ENCODE measurements around the gene ANTKMT. TPM values are rescaled to one million over a fixed set of nuclear protein-coding genes. Genes with fewer than 3 reads are reported as not detected.

Gene ANTKMT
- total and polyA plus RNA-seq, 7 donors, result 18.6 to 53.1 (median 35.5) TPM

DNA sequence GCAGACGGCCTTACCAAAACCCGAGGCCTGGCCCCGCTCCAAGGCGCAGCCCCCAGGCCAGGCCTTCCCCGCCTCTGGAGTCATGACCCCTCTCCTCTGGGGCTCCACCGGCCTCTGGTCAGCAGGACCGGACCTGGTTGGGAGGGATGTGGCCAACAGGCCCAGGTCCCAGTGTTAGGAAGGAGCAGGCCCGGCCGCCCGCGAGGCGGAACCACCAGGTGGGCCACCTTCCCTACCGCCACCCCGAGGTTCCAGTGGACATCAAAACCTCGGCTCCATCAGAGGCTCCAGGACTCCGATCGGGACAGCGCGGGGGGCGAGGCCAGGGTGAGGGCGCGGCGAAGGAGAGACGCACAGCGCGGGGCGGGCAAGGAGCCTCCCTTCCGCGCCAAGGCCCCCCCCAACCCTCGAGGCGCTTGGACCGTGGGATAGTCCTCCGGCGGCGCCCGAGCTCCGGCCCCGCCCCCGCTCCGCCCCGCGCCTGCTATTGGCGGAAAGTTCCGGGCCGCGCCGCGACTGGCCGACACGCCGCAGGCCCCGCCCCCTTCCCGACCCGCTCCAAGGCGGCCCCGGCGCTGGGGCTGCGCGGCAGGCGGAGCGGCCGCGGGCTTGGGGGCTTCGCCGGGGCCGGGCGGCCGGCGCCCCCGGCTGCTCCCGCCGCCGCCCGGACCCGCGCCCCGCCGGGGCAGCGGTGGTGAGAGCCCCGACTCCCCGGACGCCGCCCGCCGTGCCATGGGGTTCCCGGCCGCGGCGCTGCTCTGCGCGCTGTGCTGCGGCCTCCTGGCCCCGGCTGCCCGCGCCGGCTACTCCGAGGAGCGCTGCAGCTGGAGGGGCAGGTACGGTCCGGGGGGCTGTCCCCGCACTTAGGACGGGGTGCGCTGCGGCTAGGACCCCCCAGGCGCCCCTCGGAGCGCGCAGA lies 6.1 kb upstream of the ANTKMT start, which contains the start of gene METRN:
Gene METRN (plus strand): TSS at position 561 of the 919 bp plus-strand sequence. CDS start 172 bp downstream, at position 733.
- H3K4me3 ChIP-seq, result peak within 1 kb of the TSS; percentile 53 to 75 (median 64)
- H3K4me1 ChIP-seq, result peaks cover 0 to 41% (median 31%) of the 10 kb centered on the region in 4 donors
- H3K36me3 ChIP-seq, result no peaks in the 10 kb centered on the region
- DNase-seq, result peak; percentile 96
- 5 to 6% methylated on average over 108 of the region's 108 CpGs for WGBS, 2 donors
- H3K27ac ChIP-seq, result peak within 1 kb of the TSS; percentile 40 to 75 (median 56)
- H3K9me3 ChIP-seq, result no peaks in the 10 kb centered on the region
- intact Hi-C loops (cut with DNase I), result loop anchor here (5.0 kb wide), 1 partner anchor 342 kb away; no protein-coding TSS in a partner anchor
- TF ChIP-seq, protein P1, sequence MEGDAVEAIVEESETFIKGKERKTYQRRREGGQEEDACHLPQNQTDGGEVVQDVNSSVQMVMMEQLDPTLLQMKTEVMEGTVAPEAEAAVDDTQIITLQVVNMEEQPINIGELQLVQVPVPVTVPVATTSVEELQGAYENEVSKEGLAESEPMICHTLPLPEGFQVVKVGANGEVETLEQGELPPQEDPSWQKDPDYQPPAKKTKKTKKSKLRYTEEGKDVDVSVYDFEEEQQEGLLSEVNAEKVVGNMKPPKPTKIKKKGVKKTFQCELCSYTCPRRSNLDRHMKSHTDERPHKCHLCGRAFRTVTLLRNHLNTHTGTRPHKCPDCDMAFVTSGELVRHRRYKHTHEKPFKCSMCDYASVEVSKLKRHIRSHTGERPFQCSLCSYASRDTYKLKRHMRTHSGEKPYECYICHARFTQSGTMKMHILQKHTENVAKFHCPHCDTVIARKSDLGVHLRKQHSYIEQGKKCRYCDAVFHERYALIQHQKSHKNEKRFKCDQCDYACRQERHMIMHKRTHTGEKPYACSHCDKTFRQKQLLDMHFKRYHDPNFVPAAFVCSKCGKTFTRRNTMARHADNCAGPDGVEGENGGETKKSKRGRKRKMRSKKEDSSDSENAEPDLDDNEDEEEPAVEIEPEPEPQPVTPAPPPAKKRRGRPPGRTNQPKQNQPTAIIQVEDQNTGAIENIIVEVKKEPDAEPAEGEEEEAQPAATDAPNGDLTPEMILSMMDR (IDR thresholded peaks at IDR 0.05), result no peak
- TF ChIP-seq EP300 (IDR thresholded peaks at IDR 0.05) (no peak), POLR2AphosphoS5 (IDR thresholded peaks at IDR 0.05) (no peak), POLR2A (IDR thresholded peaks at IDR 0.05) (no peak)
- H3K27me3 ChIP-seq, result peaks cover 9 to 30% (median 21%) of the 10 kb centered on the region in 3 donors

DNA sequence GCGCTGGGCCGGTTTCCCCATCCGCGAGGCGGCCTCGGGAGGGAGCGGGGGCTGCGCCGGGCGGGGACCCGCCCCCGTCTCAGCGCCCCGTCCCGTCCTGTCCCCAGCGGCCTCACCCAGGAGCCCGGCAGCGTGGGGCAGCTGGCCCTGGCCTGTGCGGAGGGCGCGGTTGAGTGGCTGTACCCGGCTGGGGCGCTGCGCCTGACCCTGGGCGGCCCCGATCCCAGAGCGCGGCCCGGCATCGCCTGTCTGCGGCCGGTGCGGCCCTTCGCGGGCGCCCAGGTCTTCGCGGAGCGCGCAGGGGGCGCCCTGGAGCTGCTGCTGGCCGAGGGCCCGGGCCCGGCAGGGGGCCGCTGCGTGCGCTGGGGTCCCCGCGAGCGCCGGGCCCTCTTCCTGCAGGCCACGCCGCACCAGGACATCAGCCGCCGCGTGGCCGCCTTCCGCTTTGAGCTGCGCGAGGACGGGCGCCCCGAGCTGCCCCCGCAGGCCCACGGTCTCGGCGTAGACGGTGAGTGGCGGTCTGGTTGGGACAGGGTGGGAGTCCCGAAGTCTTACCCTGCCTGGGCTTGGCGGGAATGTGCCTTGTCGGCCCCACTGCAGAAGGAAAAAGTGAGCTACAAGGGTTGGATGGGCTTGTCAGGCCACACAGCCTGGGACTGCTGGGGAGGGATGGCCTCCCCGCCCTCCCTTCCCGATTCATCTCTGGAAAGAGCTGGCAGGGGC lies 5.3 kb upstream of the ANTKMT start:
- Histone ChIP-seq H3K27ac (peak overlapping the region; percentile 40 to 75 (median 56)), H3K27me3 (peaks cover 4 to 21% (median 13%) of the 10 kb centered on the region in 3 donors), H3K36me3 (no peaks in the 10 kb centered on the region), H3K9me3 (no peaks in the 10 kb centered on the region), H3K4me3 (peak overlapping the region; percentile 53 to 75 (median 64)), H3K4me1 (peaks cover 0 to 44% (median 35%) of the 10 kb centered on the region in 4 donors)
- TF ChIP-seq EP300 (IDR thresholded peaks at IDR 0.05) (no peak), POLR2A (IDR thresholded peaks at IDR 0.05) (no peak), POLR2AphosphoS5 (IDR thresholded peaks at IDR 0.05) (no peak)
- TF ChIP-seq, protein P1 (IDR thresholded peaks at IDR 0.05), result no peak
- DNase-seq, result no peak
- intact Hi-C loops (cut with DNase I), result no loop called here
- 1 to 2% methylated on average over 74 of the region's 74 CpGs for whole genome bisulfite sequencing, 2 donors

DNA sequence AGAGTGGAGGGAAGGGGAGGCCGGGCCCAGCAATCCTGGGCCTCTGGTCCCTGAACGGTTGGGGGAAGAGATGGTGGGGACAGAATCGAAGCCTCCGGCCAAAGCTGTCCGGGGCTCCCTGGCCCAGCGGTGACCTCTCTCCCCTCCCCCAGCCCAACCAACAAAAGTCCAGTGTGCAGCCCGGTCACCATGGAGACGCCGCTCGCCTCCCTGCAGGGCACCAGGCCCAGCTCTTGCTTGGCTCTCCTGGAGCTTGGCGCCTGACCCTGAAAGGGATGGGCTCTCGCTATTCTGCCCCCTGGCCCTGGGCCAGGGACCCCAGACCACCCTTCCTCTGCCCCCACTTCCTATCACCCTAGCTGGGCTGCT lies 4.8 kb upstream of the ANTKMT start:
- TF ChIP-seq POLR2A (IDR thresholded peaks at IDR 0.05) (no peak), EP300 (IDR thresholded peaks at IDR 0.05) (no peak), POLR2AphosphoS5 (IDR thresholded peaks at IDR 0.05) (no peak)
- TF ChIP-seq, protein P1 (IDR thresholded peaks at IDR 0.05), result no peak
- H3K9me3 ChIP-seq, result no peaks in the 10 kb centered on the region
- no peaks in the 10 kb centered on the region for H3K36me3 ChIP-seq
- WGBS, 2 donors, result 17 to 26% methylated on average over 12 of the region's 12 CpGs
- peak overlapping the region; percentile 53 to 75 (median 64) for H3K4me3 ChIP-seq
- H3K27ac ChIP-seq, result peak overlapping the region; percentile 32 to 75 (median 48)
- peaks cover 0 to 16% (median 8%) of the 10 kb centered on the region in 3 donors for H3K27me3 ChIP-seq
- DNase-seq, result no peak
- intact Hi-C loops (cut with DNase I), result no loop called here
- H3K4me1 ChIP-seq, result peaks cover 0 to 45% (median 36%) of the 10 kb centered on the region in 4 donors

DNA sequence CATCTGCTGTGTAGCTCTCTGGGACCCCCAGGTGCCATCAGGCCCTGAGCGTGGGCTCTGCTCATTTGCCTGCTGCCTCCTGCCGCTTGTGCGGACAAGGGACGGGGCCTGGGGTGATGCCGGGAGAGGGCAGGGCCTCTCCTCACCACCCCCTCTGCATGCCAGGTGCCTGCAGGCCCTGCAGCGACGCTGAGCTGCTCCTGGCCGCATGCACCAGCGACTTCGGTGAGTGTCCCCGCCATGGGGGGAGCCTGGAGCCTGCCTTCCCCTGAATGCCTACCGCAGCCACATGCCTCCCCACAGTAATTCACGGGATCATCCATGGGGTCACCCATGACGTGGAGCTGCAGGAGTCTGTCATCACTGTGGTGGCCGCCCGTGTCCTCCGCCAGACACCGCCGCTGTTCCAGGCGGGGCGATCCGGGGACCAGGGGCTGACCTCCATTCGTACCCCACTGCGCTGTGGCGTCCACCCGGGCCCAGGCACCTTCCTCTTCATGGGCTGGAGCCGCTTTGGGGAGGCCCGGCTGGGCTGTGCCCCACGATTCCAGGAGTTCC lies 4.1 kb upstream of the ANTKMT start:
- H3K4me3 ChIP-seq, result peak overlapping the region in 1 of 4 donors; percentile 63
- peaks cover 0 to 11% (median under 1%) of the 10 kb centered on the region in 3 donors for H3K27me3 ChIP-seq
- no peak for TF ChIP-seq POLR2A (IDR thresholded peaks at IDR 0.05)
- TF ChIP-seq, protein P1 (IDR thresholded peaks at IDR 0.05), result no peak
- no peak for TF ChIP-seq POLR2AphosphoS5 (IDR thresholded peaks at IDR 0.05)
- TF ChIP-seq EP300 (IDR thresholded peaks at IDR 0.05), result no peak
- H3K4me1 ChIP-seq, result peaks cover 0 to 50% (median 42%) of the 10 kb centered on the region in 4 donors
- no peaks in the 10 kb centered on the region for H3K9me3 ChIP-seq
- intact Hi-C loops (cut with DNase I), result no loop called here
- 89 to 90% methylated on average over 29 of the region's 29 CpGs for WGBS, 2 donors
- H3K36me3 ChIP-seq, result no peaks in the 10 kb centered on the region
- no peak overlapping the region for H3K27ac ChIP-seq
- DNase-seq, result no peak

All from sigmoid colon (tissue), 7 donors.